NCI-H2029 treated with DMSO at 0.1 percent for 48 hours (cell line): ENCODE results near the gene DDX3X.
"Not testable (repeated sequence)": the region's sequence is repeated elsewhere in the genome, so short reads cannot be mapped to it uniquely, and the experiment has no call there.

ENCODE experiments used
- DNase-seq: peaks from one replicate; lab custom pipeline; 2025; lab: John Stamatoyannopoulos, UW

The DDX3X gene

GRCh38 chrX:41373989-41374606 is 40.1 kb downstream of the DDX3X start:
- no peak for DNase-seq

GRCh38 chrX:41377624-41378023 is 43.7 kb downstream of the DDX3X start:
- DNase-seq, result no peak

GRCh38 chrX:41381685-41382084 is 47.7 kb downstream of the DDX3X start:
- no peak for DNase-seq

GRCh38 chrX:41382714-41383645 is 49.0 kb downstream of the DDX3X start:
- DNase-seq, result no peak

- DNase-seq, result no peak
These were observed 50.2 kb downstream of the DDX3X start for GRCh38 chrX:41384051-41384705.

- DNase-seq, result no peak
These were observed 52.4 kb downstream of the DDX3X start for GRCh38 chrX:41386222-41386990.

- no peak for DNase-seq
These were observed 54.6 kb downstream of the DDX3X start for GRCh38 chrX:41388543-41388942.

- no peak for DNase-seq
These were observed 55.4 kb downstream of the DDX3X start for GRCh38 chrX:41389311-41389888.

- not testable (repeated sequence) for DNase-seq
These were observed 56.6 kb downstream of the DDX3X start for GRCh38 chrX:41390576-41390975.

- no peak for DNase-seq
These were observed 57.6 kb downstream of the DDX3X start for GRCh38 chrX:41391606-41392005.

GRCh38 chrX:41394293-41394692 is 60.3 kb downstream of the DDX3X start:
- no peak for DNase-seq

GRCh38 chrX:41397219-41397618 is 63.3 kb downstream of the DDX3X start:
- no peak for DNase-seq

- DNase-seq, result no peak
These were observed 63.8 kb downstream of the DDX3X start for GRCh38 chrX:41397768-41398167.

GRCh38 chrX:41402556-41402955 is 68.6 kb downstream of the DDX3X start:
- DNase-seq, result not testable (repeated sequence)

GRCh38 chrX:41405551-41405950 is 71.6 kb downstream of the DDX3X start:
- no peak for DNase-seq

GRCh38 chrX:41406201-41406600 is 72.2 kb downstream of the DDX3X start:
- no peak for DNase-seq

GRCh38 chrX:41407816-41408215 is 73.9 kb downstream of the DDX3X start:
- no peak for DNase-seq

GRCh38 chrX:41408576-41408975 is 74.6 kb downstream of the DDX3X start:
- no peak for DNase-seq

- DNase-seq, result no peak
These were observed 75.0 kb downstream of the DDX3X start for GRCh38 chrX:41409006-41409405.

GRCh38 chrX:41411222-41411621 is 77.3 kb downstream of the DDX3X start:
- not testable (repeated sequence) for DNase-seq

GRCh38 chrX:41412261-41413081 is 78.5 kb downstream of the DDX3X start:
- DNase-seq, result no peak
